ENCODE measurements around the gene CFAP141.
A peak's percentile ranks its signal among the peaks of the same experiment; 100 is the strongest.
"Not testable (repeated sequence)": the region's sequence is repeated elsewhere in the genome, so short reads cannot be mapped to it uniquely, and the experiment has no call there.

CFAP141 gene

GRCh38 chr1:154212083-154212482, 6.0 kb upstream of the CFAP141 start:
- H3K27ac ChIP-seq, result no peak overlapping the region

GRCh38 chr1:154208677-154209388, 2.7 kb upstream of the CFAP141 start:
- no peak for DNase-seq (ENCODE audit: low read depth, low spot score)
- no peak overlapping the region for H3K27ac ChIP-seq

More at GRCh38 chr1:154212083-154212482, 6.0 kb upstream of the CFAP141 start:
- no peak for DNase-seq (ENCODE audit: low read depth, low spot score)

GRCh38 chr1:154207262-154207661, 1.1 kb upstream of the CFAP141 start:
- H3K27ac ChIP-seq, result no peak overlapping the region
- no peak for DNase-seq (ENCODE audit: low read depth, low spot score)

- not testable (repeated sequence) for DNase-seq (ENCODE audit: low read depth, low spot score); H3K27ac ChIP-seq
Observed at GRCh38 chr1:154205778-154206177, 355 bp downstream of the CFAP141 start.

GRCh38 chr1:154199563-154199879, 6.6 kb downstream of the CFAP141 start:
- DNase-seq (ENCODE audit: low read depth, low spot score), result no peak
- H3K27ac ChIP-seq, result no peak overlapping the region

- no peak overlapping the region for H3K27ac ChIP-seq
- DNase-seq (ENCODE audit: low read depth, low spot score), result no peak
Observed at GRCh38 chr1:154198756-154199562, 7.2 kb downstream of the CFAP141 start.

GRCh38 chr1:154193821-154194220, 12.3 kb downstream of the CFAP141 start:
- no peak for DNase-seq (ENCODE audit: low read depth, low spot score)

GRCh38 chr1:154192476-154192875, 13.7 kb downstream of the CFAP141 start:
- no peak overlapping the region for H3K27ac ChIP-seq
- DNase-seq (ENCODE audit: low read depth, low spot score), result no peak

More at GRCh38 chr1:154193821-154194220, 12.3 kb downstream of the CFAP141 start:
- H3K27ac ChIP-seq, result no peak overlapping the region

- no peak for DNase-seq (ENCODE audit: low read depth, low spot score)
- no peak within 1 kb of the TSS for H3K27ac ChIP-seq
Observed at GRCh38 chr1:154191990-154192461, 14.1 kb downstream of the CFAP141 start, which contains the start of gene TPM3. TSS of gene TPM3 (minus strand) at chr1:154192100. CDS start at chr1:154192018, 82 bp downstream.

- H3K27ac ChIP-seq, result no peak overlapping the region
- DNase-seq (ENCODE audit: low read depth, low spot score), result no peak
Observed at GRCh38 chr1:154190550-154190949, 15.6 kb downstream of the CFAP141 start.

GRCh38 chr1:154186852-154187501, 19.2 kb downstream of the CFAP141 start:
- H3K27ac ChIP-seq, result no peak overlapping the region
- no peak for DNase-seq (ENCODE audit: low read depth, low spot score)

GRCh38 chr1:154186177-154186576, 20.0 kb downstream of the CFAP141 start:
- DNase-seq (ENCODE audit: low read depth, low spot score), result no peak
- H3K27ac ChIP-seq, result no peak overlapping the region

- H3K27ac ChIP-seq, result peak overlapping the region; percentile 96
- peak; percentile 88 for DNase-seq (ENCODE audit: low read depth, low spot score)
Observed at GRCh38 chr1:154183046-154183915, 22.9 kb downstream of the CFAP141 start.

- H3K27ac ChIP-seq, result peak overlapping the region; percentile 96
- no peak for DNase-seq (ENCODE audit: low read depth, low spot score)
Observed at GRCh38 chr1:154182344-154183045, 23.6 kb downstream of the CFAP141 start.

- no peak for DNase-seq (ENCODE audit: low read depth, low spot score)
- H3K27ac ChIP-seq, result peak overlapping the region; percentile 96
Observed at GRCh38 chr1:154181944-154182343, 24.2 kb downstream of the CFAP141 start.

- DNase-seq (ENCODE audit: low read depth, low spot score), result no peak
- peak overlapping the region; percentile 40 for H3K27ac ChIP-seq
Observed at GRCh38 chr1:154179946-154180687, 26.0 kb downstream of the CFAP141 start.

- peak overlapping the region; percentile 40 for H3K27ac ChIP-seq
- DNase-seq (ENCODE audit: low read depth, low spot score), result no peak
Observed at GRCh38 chr1:154178911-154179811, 27.0 kb downstream of the CFAP141 start.

GRCh38 chr1:154178013-154178412, 28.1 kb downstream of the CFAP141 start:
- no peak for DNase-seq (ENCODE audit: low read depth, low spot score)
- peak overlapping the region; percentile 40 for H3K27ac ChIP-seq

Measured in epithelial cell of prostate (primary cell).